ENCODE results near the gene HIF3A.
"Not testable (repeated sequence)": the region's sequence is repeated elsewhere in the genome, so short reads cannot be mapped to it uniquely, and the experiment has no call there.

- TF ChIP-seq CTCF (IDR thresholded peaks at IDR 0.05 in 4 of 5, conservative IDR thresholded peaks at IDR 0.05 in 1 of 5); POLR2A (IDR thresholded peaks at IDR 0.05): not testable (repeated sequence)
Measured at GRCh38 chr19:46313540-46314469, 17.0 kb downstream of the HIF3A start.
